HK-2 (cell line): ENCODE data around the gene UFD1.
"Not testable (repeated sequence)": the region's sequence is repeated elsewhere in the genome, so short reads cannot be mapped to it uniquely, and the experiment has no call there.

Experiments
- DNase-seq: peaks from one replicate; pipeline ENCODE4 v3.0.0-alpha.2; 2018; ENCODE audit not compliant: unreplicated experiment

The UFD1 gene

GRCh38 chr22:19449422-19449767, 29.6 kb downstream of the UFD1 start:
- no peak for DNase-seq

- no peak for DNase-seq
Measured at GRCh38 chr22:19448739-19449421, 30.1 kb downstream of the UFD1 start.

- peak; percentile 50 for DNase-seq
Measured at GRCh38 chr22:19448076-19448607, 30.9 kb downstream of the UFD1 start.

GRCh38 chr22:19447330-19448075, 31.5 kb downstream of the UFD1 start, which contains the start of gene C22orf39:
TSS of gene C22orf39 (minus strand) at chr22:19447711. CDS start at chr22:19447688, 23 bp downstream.
- peak; percentile 86 for DNase-seq

- peak; percentile 9 for DNase-seq
Measured at GRCh38 chr22:19446603-19447329, 32.2 kb downstream of the UFD1 start.

- DNase-seq: not testable (repeated sequence)
Measured at GRCh38 chr22:19445279-19445982, 33.6 kb downstream of the UFD1 start.

GRCh38 chr22:19443544-19444211, 35.3 kb downstream of the UFD1 start:
- no peak for DNase-seq

GRCh38 chr22:19442166-19442565, 36.8 kb downstream of the UFD1 start:
- DNase-seq: no peak

- DNase-seq: no peak
Measured at GRCh38 chr22:19440411-19441195, 38.4 kb downstream of the UFD1 start.

- no peak for DNase-seq
Measured at GRCh38 chr22:19438298-19438697, 40.7 kb downstream of the UFD1 start.

- DNase-seq: not testable (repeated sequence)
Measured at GRCh38 chr22:19436444-19437161, 42.4 kb downstream of the UFD1 start.

GRCh38 chr22:19434829-19435580, 44.0 kb downstream of the UFD1 start:
- no peak for DNase-seq

- no peak for DNase-seq
Measured at GRCh38 chr22:19434401-19434800, 44.6 kb downstream of the UFD1 start.

GRCh38 chr22:19432133-19432851, 46.7 kb downstream of the UFD1 start, which contains the start of gene MRPL40:
TSS of gene MRPL40 (plus strand) at chr22:19432545. CDS start at chr22:19432555, 10 bp downstream.
- DNase-seq: peak; percentile 91

GRCh38 chr22:19431649-19432132, 47.3 kb downstream of the UFD1 start, which contains the start of gene HIRA:
TSS of gene HIRA (minus strand) at chr22:19431733. CDS start at chr22:19431476, 257 bp downstream.
- peak; percentile 78 for DNase-seq

- peak; percentile 26 for DNase-seq
Measured at GRCh38 chr22:19430890-19431541, 48.0 kb downstream of the UFD1 start.
